ENCODE measurements around the gene HELZ2.

GRCh38 chr20:63540417-63541186 lies 33.4 kb downstream of the HELZ2 start:
- TF ChIP-seq CTCF (conservative IDR thresholded peaks at IDR 0.05 in 1 of 2, IDR thresholded peaks at IDR 0.05 in 1 of 2; ENCODE audit: low read depth in 1 of 2, low read length in 2 of 2) = no peak
- TF ChIP-seq EZH2 (IDR thresholded peaks at IDR 0.05; ENCODE audit: low read length, missing control alignments) = no peak

Measured in fibroblast of lung (primary cell).